GM23248 (cell line): Measurements from ENCODE around the gene ALDOB. TPM values are rescaled to one million over a fixed set of nuclear protein-coding genes. Genes with fewer than 3 reads are reported as not detected.
A peak's percentile ranks its signal among the peaks of the same experiment; 100 is the strongest.

Source experiments
- DNase-seq: peaks from one replicate; pipeline ENCODE4 v3.0.0-alpha.2; 2015
- H2AFZ ChIP-seq: fragments of 200-600 bp; sonication (generic); 2 replicates; pipeline ENCODE4 v1.6.1; 2016; ENCODE audit warnings: antibody characterized with exemption
- H3F3A ChIP-seq: fragments of 200-600 bp; sonication (generic); 2 replicates; pipeline ENCODE4 v1.6.1; 2016; ENCODE audit warnings: mild to moderate bottlenecking, antibody characterized with exemption, mixed run types; ENCODE audit not compliant: insufficient read depth
- H3K27ac ChIP-seq: fragments of 200-600 bp; sonication (generic); 2 replicates; pipeline ENCODE4 v1.5.1; 2016; ENCODE audit warnings: mild to moderate bottlenecking
- H3K27me3 ChIP-seq: fragments of 200-600 bp; sonication (generic); replicated peaks from 2 replicates; pipeline ENCODE4 v1.6.1; 2016; ENCODE audit warnings: mild to moderate bottlenecking; ENCODE audit not compliant: insufficient read depth
- H3K36me3 ChIP-seq: fragments of 200-600 bp; sonication (generic); 2 replicates; pipeline ENCODE4 v1.6.1; 2016; ENCODE audit warnings: low read depth, mild to moderate bottlenecking
- H3K4me1 ChIP-seq: fragments of 200-600 bp; sonication (generic); 2 replicates; pipeline ENCODE4 v1.6.1; 2016; ENCODE audit warnings: mild to moderate bottlenecking; ENCODE audit not compliant: insufficient read depth
- H3K4me2 ChIP-seq: fragments of 200-600 bp; sonication (generic); one replicate; pipeline ENCODE4 v1.6.1; 2016; ENCODE audit warnings: mild to moderate bottlenecking; ENCODE audit not compliant: unreplicated experiment
- H3K4me3 ChIP-seq: fragments of 200-600 bp; sonication (generic); 2 replicates; pipeline ENCODE4 v1.5.1; 2016; ENCODE audit warnings: mild to moderate bottlenecking
- H3K79me2 ChIP-seq: fragments of 200-600 bp; sonication (generic); 2 replicates; pipeline ENCODE4 v1.6.1; 2016; ENCODE audit warnings: mild to moderate bottlenecking; ENCODE audit not compliant: insufficient read depth
- H3K9ac ChIP-seq: fragments of 200-600 bp; sonication (generic); 2 replicates; pipeline ENCODE4 v1.6.1; 2016; ENCODE audit warnings: mild to moderate bottlenecking
- H3K9me2 ChIP-seq: fragments of 200-600 bp; sonication (generic); 2 replicates; pipeline ENCODE4 v1.6.1; 2016; ENCODE audit warnings: mixed run types, mild to moderate bottlenecking, moderate library complexity; ENCODE audit not compliant: insufficient read depth
- H3K9me3 ChIP-seq: fragments of 200-600 bp; sonication (generic); one replicate; pipeline ENCODE4 v1.6.1; 2017; ENCODE audit warnings: low read depth
- H4K20me1 ChIP-seq: fragments of 200-600 bp; sonication (generic); 2 replicates; pipeline ENCODE4 v1.6.0; 2016; ENCODE audit not compliant: insufficient read depth
- EZH2 ChIP-seq: fragments of 200-600 bp; sonication (generic); IDR thresholded peaks from 2 replicates; pipeline ENCODE4 v1.6.1; 2018; ENCODE audit warnings: antibody characterized with exemption, mild to moderate bottlenecking; ENCODE audit not compliant: insufficient read depth, poor library complexity, severe bottlenecking
- EZH2phosphoT487 ChIP-seq: fragments of 200-600 bp; sonication (generic); IDR thresholded peaks from 2 replicates; pipeline ENCODE4 v1.6.1; 2018; ENCODE audit warnings: antibody characterized with exemption, moderate library complexity, mild to moderate bottlenecking, low read depth; ENCODE audit not compliant: insufficient read depth
- WGBS, 2 experiments: methylation state at CpG; one replicate each; pipeline ENCODE4 v1.1.6; 2015 to 2017; ENCODE audit warnings: low lambda C conversion rate in 2 of 2, low coverage in 1 of 2; ENCODE audit errors: missing lambda C conversion rate in 2 of 2; 5-methylcytosine and 5-hydroxymethylcytosine counted together
- in situ Hi-C: fragments of 300-500 bp; cut with MboI; formaldehyde crosslinking; loops from 2 replicates; pipeline ENCODE4 v1.15.0; 2020
- polyA plus RNA-seq: library from polyadenylated mRNA; unstranded; fragments of >200 nt; fragmentation: Nextera tagmentation; extraction: Ambion mirVana; gene quantifications from 2 replicates; pipeline ENCODE4 v1.2.1, GENCODE V29; 2016
- small RNA-seq: library from RNA; depleted of rRNA; stranded (forward); fragments of <200 nt; gene quantifications from one replicate; pipeline ENCODE3, GENCODE V24; 2014; ENCODE audit warnings: low read depth, low replicate concordance
- total RNA-seq: library from RNA; depleted of rRNA; stranded (reverse); fragments of >200 nt; shearing (Covaris generic); gene quantifications from 2 replicates; pipeline ENCODE4 v1.2.3, GENCODE V29; 2014; rRNA removed

The ALDOB gene
- total and polyA plus RNA-seq, 2 experiments from 2014 or later = 0.08 TPM; not detected in 1

DNA sequence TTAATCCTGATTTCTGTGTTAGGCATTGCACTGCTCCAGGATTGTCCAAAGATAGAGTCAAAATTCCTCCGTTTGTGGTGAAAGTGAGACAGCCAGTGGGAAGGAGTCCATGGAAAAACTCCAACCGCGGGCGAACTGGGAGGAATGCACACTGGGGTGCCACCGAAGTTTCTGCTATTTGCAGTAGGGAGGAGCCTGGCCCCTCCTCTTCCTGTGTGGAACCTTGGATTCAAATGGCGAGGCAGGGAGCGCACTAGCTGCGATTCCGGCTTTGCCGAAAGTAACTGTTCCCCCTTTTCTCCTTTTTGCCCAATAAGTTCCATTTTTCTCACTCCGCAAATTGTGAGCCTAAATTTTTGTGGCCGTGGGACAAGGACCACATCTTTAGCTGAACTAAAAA is 60.0 kb downstream of the ALDOB start:
- Histone ChIP-seq H3K79me2 (no peaks in the 10 kb centered on the region), H3K4me2 (peak overlapping the region; percentile 57), H3K4me3 (no peak overlapping the region), H3K27me3 (no peaks in the 10 kb centered on the region), H3K36me3 (no peaks in the 10 kb centered on the region), H3K27ac (peak overlapping the region; percentile 72), H3K4me1 (peaks cover 25% of the 10 kb centered on the region), H3K9me3 (no peaks in the 10 kb centered on the region), H3F3A (peaks cover 21% of the 10 kb centered on the region), H3K9me2 (no peaks in the 10 kb centered on the region; the same call in 1 of the 2 replicates), H3K9ac (no peak overlapping the region), H4K20me1 (no peaks in the 10 kb centered on the region), H2AFZ (no peak overlapping the region)
- 92 to 94% methylated on average over 12 of the region's 12 CpGs for WGBS, 2 experiments
- TF ChIP-seq EZH2phosphoT487 = no peak
- no peak for TF ChIP-seq EZH2
- DNase-seq = no peak
- in situ Hi-C loops = no loop called here

DNA sequence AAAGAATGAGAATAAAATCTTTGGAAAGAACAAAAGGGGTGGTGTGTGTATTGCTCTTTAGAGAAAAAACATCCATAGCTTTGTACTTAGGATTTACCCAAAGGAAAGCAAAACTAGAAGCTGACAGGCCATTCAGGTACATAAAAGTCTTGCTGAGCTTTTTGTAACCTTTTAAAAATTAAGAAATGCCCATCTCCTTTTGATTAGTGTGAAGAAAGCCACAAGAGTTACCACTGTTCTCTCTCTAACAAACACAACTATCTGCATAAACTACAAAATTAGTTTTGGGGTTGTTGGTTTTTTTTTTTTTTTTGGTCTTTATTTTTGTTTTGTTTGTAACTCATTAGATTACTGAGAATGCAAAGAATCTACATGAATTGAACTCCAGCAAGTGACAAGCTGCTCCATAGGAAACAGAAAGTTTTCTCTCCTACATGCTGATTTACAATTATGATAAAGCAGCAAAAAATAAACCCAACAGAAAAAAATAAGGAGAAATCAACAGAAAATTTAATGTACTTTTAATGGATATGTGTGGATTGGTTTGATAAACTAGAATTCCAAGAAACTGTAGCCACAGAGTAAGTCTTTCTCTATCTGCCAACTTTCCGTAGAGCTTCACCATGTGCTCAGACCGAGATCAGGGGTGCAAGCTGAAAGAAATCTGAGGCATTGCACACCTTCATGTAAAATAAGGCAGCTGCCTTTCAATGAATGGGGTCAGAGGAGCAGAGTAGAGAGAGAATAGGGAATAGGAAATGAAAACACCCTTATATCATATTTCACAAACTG is 63.1 kb downstream of the ALDOB start:
- Histone ChIP-seq H3K27ac (no peak overlapping the region), H3K4me1 (peaks cover 36% of the 10 kb centered on the region), H3K36me3 (no peaks in the 10 kb centered on the region), H3K27me3 (no peaks in the 10 kb centered on the region), H3K79me2 (no peaks in the 10 kb centered on the region), H4K20me1 (no peaks in the 10 kb centered on the region), H2AFZ (no peak overlapping the region), H3K9me2 (no peaks in the 10 kb centered on the region; the same call in 1 of the 2 replicates), H3K9ac (no peak overlapping the region), H3F3A (peaks cover 18% of the 10 kb centered on the region), H3K9me3 (no peaks in the 10 kb centered on the region), H3K4me2 (no peak overlapping the region), H3K4me3 (no peak overlapping the region)
- no peak for DNase-seq
- WGBS, 2 experiments = 53 to 55% methylated on average over 2 of the region's 2 CpGs
- TF ChIP-seq EZH2phosphoT487 (no peak), EZH2 (no peak)
- in situ Hi-C loops = no loop called here

DNA sequence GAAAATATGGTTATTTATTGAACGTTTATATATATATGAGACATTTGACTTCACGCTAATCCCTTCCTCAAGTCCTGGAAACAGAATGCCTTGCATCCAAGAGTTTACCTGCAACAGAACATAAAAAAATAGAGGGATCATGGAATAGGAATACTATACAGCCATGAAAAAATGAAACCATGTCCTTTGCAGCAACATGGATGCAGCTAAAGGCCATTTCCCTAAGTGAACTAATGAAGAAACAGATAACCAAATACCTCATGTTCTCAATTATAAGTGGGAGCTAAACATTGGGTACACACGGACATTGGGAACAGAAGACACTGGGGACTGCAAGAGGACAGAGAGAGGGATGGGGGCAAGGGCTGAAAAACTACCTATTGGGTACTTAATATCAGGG is 63.8 kb downstream of the ALDOB start:
- no peaks in the 10 kb centered on the region for H3K36me3 ChIP-seq
- H3K9me2 ChIP-seq = no peaks in the 10 kb centered on the region; the same call in 1 of the 2 replicates
- 79 to 80% methylated on average over 3 of the region's 3 CpGs for whole genome bisulfite sequencing, 2 experiments
- H3K27me3 ChIP-seq = no peaks in the 10 kb centered on the region
- H4K20me1 ChIP-seq = no peaks in the 10 kb centered on the region
- H3F3A ChIP-seq = peaks cover 11% of the 10 kb centered on the region
- no peak overlapping the region for H3K9ac ChIP-seq
- no peak overlapping the region for H3K27ac ChIP-seq
- no peak overlapping the region for H2AFZ ChIP-seq
- no peaks in the 10 kb centered on the region for H3K9me3 ChIP-seq
- TF ChIP-seq EZH2phosphoT487 = no peak
- no peak for TF ChIP-seq EZH2
- H3K4me1 ChIP-seq = peaks cover 29% of the 10 kb centered on the region
- no peaks in the 10 kb centered on the region for H3K79me2 ChIP-seq
- DNase-seq = no peak
- in situ Hi-C loops = no loop called here
- H3K4me3 ChIP-seq = no peak overlapping the region
- H3K4me2 ChIP-seq = no peak overlapping the region

Small RNA genes within 50 kb of the gene (small RNA-seq; reads per million reads assigned to genes)
- not detected for gene AL353621.2

Other genes starting within 250 kb of the ALDOB start
- not detected in 2 replicates for gene BAAT, start 50.8 kb downstream of the ALDOB start, total RNA-seq
- gene BAAT, start 50.8 kb downstream of the ALDOB start, polyA plus RNA-seq = 0.19 TPM in 1 of 2 replicates, not detected in the other
- 5.8 and 11.5 TPM in 2 replicates for gene MRPL50, start 37.2 kb downstream of the ALDOB start, total RNA-seq
- 18.0 and 19.3 TPM in 2 replicates for gene MRPL50, start 37.2 kb downstream of the ALDOB start, polyA plus RNA-seq
- 10.2 and 16.6 TPM in 2 replicates for gene ZNF189, start 36.9 kb downstream of the ALDOB start, total RNA-seq
- 7.0 and 7.1 TPM in 2 replicates for gene ZNF189, start 36.9 kb downstream of the ALDOB start, polyA plus RNA-seq
- 23.9 and 26.3 TPM in 2 replicates for gene RNF20, start 98.1 kb upstream of the ALDOB start, total RNA-seq
- gene RNF20, start 98.1 kb upstream of the ALDOB start, polyA plus RNA-seq = 29.5 and 34.3 TPM in 2 replicates
- gene PPP3R2, start 159.2 kb upstream of the ALDOB start, total RNA-seq = not detected in 2 replicates
- gene PPP3R2, start 159.2 kb upstream of the ALDOB start, polyA plus RNA-seq = not detected in 2 replicates